SH-SY5Y (cell line): Measurements from ENCODE around the gene MED25.

ENCODE experiments used
- GATA2 ChIP-seq: IDR thresholded peaks from 2 replicates; pipeline ENCODE4 v1.6.1; 2011; ENCODE audit warnings: mild to moderate bottlenecking, low read depth, low read length
- GATA3 ChIP-seq: IDR thresholded peaks from 2 replicates; pipeline ENCODE4 v1.6.1; 2011; ENCODE audit warnings: low read depth, mild to moderate bottlenecking, low read length, moderate library complexity

DNA sequence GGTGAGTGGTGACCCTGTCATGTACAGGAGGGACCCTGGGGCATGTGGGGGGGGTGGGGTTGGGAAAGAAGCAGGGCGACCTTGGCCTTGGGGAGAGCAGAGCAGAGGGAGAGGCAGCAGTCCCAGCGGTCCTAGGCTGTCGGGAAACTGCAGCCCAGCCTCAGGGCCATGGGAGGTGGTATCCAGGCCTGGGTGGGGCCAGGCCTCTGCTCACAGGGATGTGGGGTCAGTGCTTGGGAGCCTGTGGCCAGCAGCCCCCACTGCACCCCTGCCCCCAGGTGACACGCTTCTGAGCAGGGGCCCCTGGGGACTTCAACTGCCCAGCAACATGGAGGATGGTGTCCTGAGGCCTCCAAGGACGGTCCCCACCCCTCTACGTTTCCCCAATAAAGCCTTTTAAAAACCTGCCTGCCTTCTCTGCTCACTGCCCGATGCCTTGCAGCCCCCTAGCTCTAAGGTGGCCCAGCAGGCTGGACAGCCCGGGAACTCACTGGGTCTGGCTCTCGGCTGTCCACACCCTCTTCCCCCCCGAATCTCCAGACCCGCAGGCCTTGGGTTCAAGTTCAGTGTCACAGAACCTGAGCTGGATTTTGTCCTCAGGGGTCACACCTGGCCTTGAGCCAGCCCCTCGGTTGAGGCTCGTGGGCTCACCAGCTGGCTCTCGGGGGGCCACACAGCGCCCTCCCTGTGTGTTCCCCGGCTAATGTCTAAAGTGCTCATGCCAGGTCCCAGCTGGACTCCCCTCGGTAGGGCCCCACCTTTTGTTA is 42.4 kb downstream of the MED25 start:
- no peak for TF ChIP-seq GATA2
- no peak for TF ChIP-seq GATA3
